Cardiac muscle cell (in vitro differentiated cells and primary cell): Measurements from ENCODE around the gene ZMYND11. TPM values are rescaled to one million over a fixed set of nuclear protein-coding genes. Genes with fewer than 3 reads are reported as not detected.

Experiments
- DNase-seq, 2 donors: peaks; one replicate each; pipeline versions ENCODE4 v3.0.0 to v3.0.0-alpha.2; 2010 to 2017; ENCODE audit warnings: low read depth in 1 of 2, low spot score in 1 of 2
- H3K27ac ChIP-seq: fragments of 200-600 bp; sonication (generic); 2 replicates; pipeline ENCODE4 v1.5.1; 2016
- H3K27me3 ChIP-seq: fragments of 200-600 bp; sonication (generic); 2 replicates; pipeline ENCODE4 v1.6.0; 2016; ENCODE audit warnings: control low read depth
- H3K36me3 ChIP-seq: fragments of 200-600 bp; sonication (generic); 2 replicates; pipeline ENCODE4 v1.5.1; 2016; ENCODE audit warnings: control low read depth
- H3K4me1 ChIP-seq: fragments of 200-600 bp; sonication (generic); 2 replicates; pipeline ENCODE4 v1.8.1; 2017; ENCODE audit warnings: low read depth, mild to moderate bottlenecking, mixed run types
- H3K4me3 ChIP-seq: fragments of 200-600 bp; sonication (generic); 2 replicates; pipeline ENCODE4 v1.5.1; 2016; ENCODE audit warnings: mild to moderate bottlenecking
- H3K9me3 ChIP-seq: fragments of 200-600 bp; sonication (generic); 2 replicates; pipeline ENCODE4 v1.5.1; 2017; ENCODE audit warnings: low read depth, mild to moderate bottlenecking, control low read depth
- CTCF ChIP-seq: IDR thresholded peaks from 2 replicates; pipeline ENCODE4 v1.5.1; 2012; ENCODE audit warnings: low read depth, mild to moderate bottlenecking, low read length
- polyA plus RNA-seq: library from polyadenylated mRNA; unstranded; fragments of >200 nt; fragmentation: Nextera tagmentation; extraction: Ambion mirVana; gene quantifications from 2 replicates; pipeline ENCODE4 v1.2.1, GENCODE V29; 2016
- total RNA-seq: library from RNA; depleted of rRNA; stranded (reverse); fragments of >200 nt; gene quantifications from 2 replicates; pipeline ENCODE4 v1.2.3, GENCODE V29; 2016

Gene ZMYND11
- total and polyA plus RNA-seq, 2 experiments from 2014 or later = 34.3 to 65.8 TPM

- no peak overlapping the region for H3K27ac ChIP-seq
- TF ChIP-seq CTCF = no peak
- no peaks in the 10 kb centered on the region for H3K36me3 ChIP-seq
- H3K9me3 ChIP-seq = no peaks in the 10 kb centered on the region
- no peaks in the 10 kb centered on the region for H3K27me3 ChIP-seq
- no peak overlapping the region for H3K4me3 ChIP-seq
- H3K4me1 ChIP-seq = no peaks in the 10 kb centered on the region
- no peak for DNase-seq
These were observed 28.5 kb upstream of the ZMYND11 start for GRCh38 chr10:106740-107139.

GRCh38 chr10:112246-112645 is 23.0 kb upstream of the ZMYND11 start:
- H3K4me1 ChIP-seq = no peaks in the 10 kb centered on the region
- H3K9me3 ChIP-seq = no peaks in the 10 kb centered on the region
- DNase-seq = no peak
- no peak for TF ChIP-seq CTCF
- H3K36me3 ChIP-seq = no peaks in the 10 kb centered on the region
- no peaks in the 10 kb centered on the region for H3K27me3 ChIP-seq
- no peak overlapping the region for H3K27ac ChIP-seq
- H3K4me3 ChIP-seq = no peak overlapping the region

- no peaks in the 10 kb centered on the region for H3K9me3 ChIP-seq
- TF ChIP-seq CTCF = no peak
- H3K36me3 ChIP-seq = no peaks in the 10 kb centered on the region
- no peak for DNase-seq
- H3K4me1 ChIP-seq = no peaks in the 10 kb centered on the region
- no peaks in the 10 kb centered on the region for H3K27me3 ChIP-seq
- no peak overlapping the region for H3K27ac ChIP-seq
- no peak overlapping the region for H3K4me3 ChIP-seq
These were observed 10.4 kb upstream of the ZMYND11 start for GRCh38 chr10:124874-125273.

- Histone ChIP-seq H3K27me3 (no peaks in the 10 kb centered on the region), H3K4me1 (peaks cover 3% of the 10 kb centered on the region), H3K36me3 (no peaks in the 10 kb centered on the region), H3K4me3 (no peak overlapping the region), H3K9me3 (no peaks in the 10 kb centered on the region), H3K27ac (no peak overlapping the region)
- TF ChIP-seq CTCF = no peak
- no peak for DNase-seq
These were observed 7.4 kb upstream of the ZMYND11 start for GRCh38 chr10:127612-128432.

- no peak for TF ChIP-seq CTCF
- H3K4me3 ChIP-seq = no peak overlapping the region
- H3K4me1 ChIP-seq = peaks cover 17% of the 10 kb centered on the region
- no peaks in the 10 kb centered on the region for H3K27me3 ChIP-seq
- H3K27ac ChIP-seq = no peak overlapping the region
- DNase-seq = no peak
- H3K9me3 ChIP-seq = no peaks in the 10 kb centered on the region
- H3K36me3 ChIP-seq = no peaks in the 10 kb centered on the region
These were observed 5.4 kb upstream of the ZMYND11 start for GRCh38 chr10:129810-130209.
